GM18951 (cell line): ENCODE results near the gene CAPZB.

Experiments used
- POLR2A ChIP-seq: IDR thresholded peaks from 4 replicates; pipeline ENCODE4 v1.6.1; 2011; ENCODE audit warnings: mild to moderate bottlenecking; ENCODE audit not compliant: insufficient read length, insufficient read depth; ENCODE audit errors: extremely low read depth
- in situ Hi-C: fragments of 300-500 bp; cut with MboI; formaldehyde crosslinking; loops from one replicate; pipeline ENCODE4 v1.12.0; 2022; ENCODE audit warnings: low sequenced_read_pairs, mixed read lengths, inconsistent platforms; ENCODE audit not compliant: unreplicated experiment

CAPZB gene

DNA sequence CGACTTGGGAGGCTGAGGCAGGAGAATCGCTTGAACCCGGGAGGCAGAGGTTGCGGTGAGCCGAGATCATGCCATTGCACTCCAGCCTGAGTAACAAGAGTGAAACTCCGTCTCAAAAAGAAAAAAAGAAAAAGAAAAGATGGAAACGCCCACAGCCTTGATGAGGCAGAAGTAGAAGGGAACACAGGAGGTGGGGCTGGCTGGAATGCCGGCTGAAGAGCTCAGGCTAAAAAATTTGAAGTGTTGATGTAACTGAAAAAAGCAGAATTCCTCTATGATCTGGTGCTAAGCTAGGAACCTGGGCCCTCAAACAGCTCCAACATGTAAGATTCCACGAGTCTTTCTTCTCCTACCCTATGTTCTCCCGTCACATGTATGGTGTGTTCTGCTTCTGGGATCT lies 119.6 kb downstream of the CAPZB start:
- in situ Hi-C loops = no loop called here
- no peak for TF ChIP-seq POLR2A

GRCh38 chr1:19363536-19364152 lies 121.7 kb downstream of the CAPZB start:
- in situ Hi-C loops = no loop called here
- no peak for TF ChIP-seq POLR2A

GRCh38 chr1:19361611-19362147 lies 123.7 kb downstream of the CAPZB start:
- no peak for TF ChIP-seq POLR2A

DNA sequence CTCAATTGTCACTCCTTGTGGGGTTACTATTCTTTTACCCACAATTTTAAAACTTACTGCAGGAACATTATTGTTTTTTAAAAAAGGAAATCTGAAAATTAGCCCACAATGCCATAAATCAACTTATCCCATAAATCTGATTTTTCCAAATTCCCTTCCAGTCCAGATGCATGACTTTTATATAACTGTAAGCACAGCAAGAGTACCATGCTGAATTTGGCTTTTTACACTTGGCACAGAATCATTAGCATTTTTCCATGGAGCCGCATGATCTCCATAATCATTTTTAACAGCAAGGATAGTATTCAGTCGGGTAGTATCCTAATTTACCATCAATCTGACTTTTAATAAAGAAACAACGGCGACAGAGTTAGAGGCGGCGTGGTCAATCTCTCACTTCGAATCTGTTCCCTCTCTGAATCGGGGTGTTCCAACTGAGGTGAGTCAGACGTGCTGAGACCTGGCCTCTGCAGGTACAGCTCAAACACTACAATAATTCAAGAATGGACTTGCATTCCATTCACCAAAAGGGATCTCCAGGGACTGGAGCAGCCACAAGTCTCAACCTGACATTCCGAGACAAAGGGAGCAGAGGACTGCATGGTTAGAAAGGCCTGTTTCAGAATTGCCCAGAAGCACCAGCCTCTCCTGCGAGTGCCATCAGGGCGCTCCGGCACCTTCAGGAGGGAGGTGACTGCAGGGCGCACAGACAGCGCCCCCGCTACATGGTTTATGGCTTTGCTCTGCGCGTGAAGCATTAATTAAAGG lies 124.3 kb downstream of the CAPZB start:
- TF ChIP-seq POLR2A = no peak
- in situ Hi-C loops = no loop called here

More at GRCh38 chr1:19361611-19362147, 123.7 kb downstream of the CAPZB start:
- in situ Hi-C loops = no loop called here

DNA sequence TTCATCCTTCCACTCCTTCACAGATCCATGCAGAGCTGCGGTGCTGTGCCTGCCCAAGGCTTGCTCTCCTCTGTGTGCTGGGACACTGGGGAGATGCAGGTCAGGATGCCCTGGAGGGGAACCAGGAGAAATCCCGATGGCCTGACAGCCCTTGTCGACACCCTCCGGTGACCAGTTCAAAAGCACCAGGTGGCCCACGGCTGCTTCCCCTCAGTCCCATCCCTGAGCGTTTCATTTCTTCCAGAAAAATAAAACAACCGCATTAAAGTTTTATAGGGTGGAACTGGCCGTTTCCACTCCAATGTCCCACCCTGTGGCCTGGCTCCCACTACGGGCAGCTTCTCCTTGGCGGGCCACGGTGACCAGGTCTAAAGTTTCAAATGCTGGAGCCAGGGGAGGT lies 124.9 kb downstream of the CAPZB start:
- no peak for TF ChIP-seq POLR2A
- in situ Hi-C loops = no loop called here

DNA sequence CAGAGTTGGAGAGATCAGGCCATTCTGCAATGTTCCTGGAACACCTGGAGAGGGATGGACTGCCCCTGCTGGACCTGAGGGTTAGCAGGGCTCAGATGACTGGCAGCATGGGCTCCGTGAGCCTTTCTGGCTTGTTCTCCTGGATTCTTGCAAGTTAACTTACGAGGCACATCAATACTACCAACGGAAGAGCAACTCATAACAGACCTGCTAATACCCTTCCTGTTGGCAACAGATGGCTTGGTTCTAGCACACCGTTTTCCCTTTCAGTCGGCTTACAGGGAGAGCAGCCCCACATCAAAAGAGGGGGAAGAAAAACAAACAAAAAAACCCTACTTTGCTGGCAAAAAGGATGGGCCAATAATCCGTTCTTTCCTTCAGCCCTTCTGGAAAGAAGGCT lies 125.3 kb downstream of the CAPZB start:
- TF ChIP-seq POLR2A = no peak
- in situ Hi-C loops = no loop called here

GRCh38 chr1:19359357-19359756 lies 126.0 kb downstream of the CAPZB start:
- TF ChIP-seq POLR2A = no peak
- in situ Hi-C loops = no loop called here

DNA sequence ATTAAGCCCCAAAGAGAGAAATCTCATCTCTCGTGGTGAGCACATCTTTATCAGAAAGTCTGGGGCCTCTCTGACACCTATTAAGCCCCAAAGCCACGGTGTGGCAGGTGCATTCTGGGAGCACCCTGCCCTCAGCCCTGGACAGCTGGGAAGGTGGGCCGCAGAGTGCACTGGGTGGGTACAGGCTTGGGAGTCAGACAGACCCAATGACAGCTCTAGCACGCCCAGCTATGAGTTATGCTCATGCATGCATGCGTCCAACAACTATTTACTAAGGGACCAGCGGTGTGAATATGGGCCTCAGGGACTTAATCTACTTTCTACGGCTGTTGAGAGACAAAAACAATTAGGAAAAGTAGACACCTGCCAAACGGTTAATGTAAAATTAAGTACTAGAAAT lies 126.6 kb downstream of the CAPZB start:
- in situ Hi-C loops = no loop called here
- TF ChIP-seq POLR2A = no peak

DNA sequence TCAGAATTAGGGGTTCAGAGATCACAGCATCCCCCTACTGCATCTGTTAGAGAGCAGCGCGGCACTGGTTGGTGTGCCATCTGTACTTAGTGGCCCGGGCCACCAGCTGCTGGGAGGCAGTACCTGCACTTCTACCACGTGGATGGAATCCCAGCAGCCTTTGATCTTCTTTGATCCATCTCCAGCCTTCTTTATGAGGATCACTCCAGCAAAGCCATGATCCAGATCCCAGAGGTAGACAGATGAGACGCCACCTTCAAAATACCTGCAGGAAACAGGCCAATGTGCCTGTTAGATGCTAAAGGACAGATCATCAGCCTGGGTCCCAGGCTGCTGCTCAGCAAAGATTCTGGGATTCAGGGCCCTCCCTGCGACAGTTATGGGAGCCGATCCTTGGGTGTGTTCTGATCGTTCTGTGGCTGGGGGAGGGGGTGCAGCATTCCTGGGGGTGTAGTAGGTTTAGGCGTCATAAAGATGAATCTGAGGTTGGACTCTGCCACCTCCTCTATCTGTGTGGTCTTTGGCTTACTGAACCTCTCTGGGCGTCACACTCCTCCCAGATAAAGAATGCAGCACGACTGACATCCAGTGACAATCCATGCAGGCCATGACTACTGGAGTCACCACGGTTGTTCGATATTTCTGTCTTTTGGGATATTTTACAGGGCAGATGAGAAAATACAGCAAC lies 127.9 kb downstream of the CAPZB start:
- in situ Hi-C loops = no loop called here
- TF ChIP-seq POLR2A = no peak

GRCh38 chr1:19356266-19356665 lies 129.1 kb downstream of the CAPZB start:
- TF ChIP-seq POLR2A = no peak
- in situ Hi-C loops = no loop called here

DNA sequence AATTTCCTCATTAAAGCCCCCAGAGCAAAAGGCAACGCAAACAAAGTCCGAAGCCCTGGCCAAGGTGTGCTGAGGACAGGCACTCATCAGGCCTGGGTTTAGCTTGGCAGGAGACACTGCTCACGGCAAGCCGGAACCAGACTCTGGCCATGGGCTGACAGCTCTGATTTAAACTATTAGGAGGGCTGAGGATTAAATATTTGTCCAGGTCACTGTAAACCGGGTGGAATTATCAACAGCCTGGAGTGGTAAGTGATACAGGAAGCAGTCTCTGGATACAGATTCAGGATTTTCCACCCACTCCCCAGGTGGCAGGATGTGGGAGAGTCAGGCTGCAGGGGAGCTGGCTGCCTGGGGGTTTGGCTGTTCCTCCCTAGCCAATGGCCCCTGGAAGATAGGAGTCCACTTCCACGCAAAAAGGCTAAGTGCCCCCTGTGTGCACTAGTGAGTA lies 130.8 kb downstream of the CAPZB start:
- TF ChIP-seq POLR2A = no peak
- in situ Hi-C loops = no loop called here

DNA sequence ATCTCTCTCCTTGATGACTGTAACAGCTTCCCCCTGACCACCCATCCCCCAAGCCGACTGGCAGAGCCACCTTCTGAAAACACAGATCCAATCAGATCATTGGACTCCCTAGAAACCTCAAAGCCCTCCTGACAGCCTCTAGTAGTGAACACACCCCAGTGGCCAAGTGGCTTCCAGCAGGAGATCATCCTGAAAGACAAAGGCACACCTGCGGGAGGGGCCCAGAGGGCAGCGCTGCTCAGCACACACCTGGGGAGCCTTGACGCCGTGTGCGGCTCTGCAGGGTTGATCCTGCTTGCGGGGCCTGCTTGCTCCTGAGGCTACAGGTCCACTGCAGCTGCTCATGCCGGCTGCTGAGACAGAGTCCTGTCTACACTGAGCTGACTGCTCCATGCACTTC lies 131.7 kb downstream of the CAPZB start:
- in situ Hi-C loops = no loop called here
- no peak for TF ChIP-seq POLR2A

DNA sequence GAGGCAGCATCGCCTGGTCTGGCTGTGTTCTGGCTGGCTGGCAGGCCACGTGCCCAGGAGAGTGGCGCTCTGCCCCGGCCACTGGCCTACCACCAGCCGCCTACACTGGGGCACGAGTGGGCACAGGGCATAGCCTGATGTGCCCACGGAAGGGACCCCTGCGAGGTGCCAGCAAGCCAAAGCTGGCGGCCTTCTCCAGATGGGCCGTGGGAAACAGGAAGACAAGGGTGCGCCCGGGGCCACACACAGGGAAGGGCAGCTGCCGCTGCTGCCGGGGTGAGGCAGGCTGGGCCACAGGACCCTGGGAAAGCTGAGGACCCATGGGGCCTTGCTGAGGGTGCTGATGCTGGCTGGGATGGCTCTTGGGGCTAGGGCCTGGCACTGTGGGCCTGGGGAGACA lies 132.5 kb downstream of the CAPZB start:
- in situ Hi-C loops = no loop called here
- TF ChIP-seq POLR2A = no peak
